Mucosa of descending colon (tissue), 3 donors: ENCODE results near the gene SPIB. TPM values are rescaled to one million over a fixed set of nuclear protein-coding genes. Genes with fewer than 3 reads are reported as not detected.

Source experiments
- ATAC-seq: fragments of 200-7000 bp; cut with Tn5 transposase; one replicate; pipeline ENCODE4 v1.9.1; 2020; ENCODE audit warnings: mild to moderate bottlenecking, moderate library complexity
- DNase-seq, 3 donors: peaks; one replicate each; pipeline ENCODE4 v3.0.0-alpha.2; 2020
- H3K36me3 ChIP-seq: fragments of 200-600 bp; one replicate; pipeline ENCODE4 v1.8.0; 2021; ENCODE audit warnings: low read depth, mild to moderate bottlenecking
- H3K4me1 ChIP-seq: fragments of 200-600 bp; one replicate; pipeline ENCODE4 v1.8.0; 2021; ENCODE audit warnings: low read depth, mild to moderate bottlenecking
- H3K4me3 ChIP-seq: fragments of 200-600 bp; one replicate; pipeline ENCODE4 v1.8.0; 2021; ENCODE audit warnings: mild to moderate bottlenecking
- H3K9me3 ChIP-seq: fragments of 200-600 bp; one replicate; pipeline ENCODE4 v1.8.0; 2021; ENCODE audit warnings: mild to moderate bottlenecking
- intact Hi-C, 2 donors: fragments of 100-400 bp; cut with DNase I in 1 of 2; cut with micrococcal nuclease in 1 of 2; formaldehyde crosslinking; loops; one replicate each; pipeline versions ENCODE4 v1.11.0 to v1.11.1; 2022; cut with DNase I, micrococcal nuclease
- total RNA-seq, 3 donors: library from RNA; stranded (reverse); fragmentation: NEBNext Ultra II Directional in 2 of 3; extraction: Animal tissue kit (Norgen Biotek cat#: 25700) in 2 of 3; gene quantifications; one replicate each; pipeline versions ENCODE4 v1.2.1 to v1.2.4, GENCODE V29; 2021 to 2023
- TF ChIP-seq, protein P1 (sequence below): fragments of 200-600 bp; IDR thresholded peaks from one replicate; pipeline ENCODE4 v1.8.0; 2022; ENCODE audit warnings: antibody characterized with exemption, mild to moderate bottlenecking
- donor health status: DM: no; HTN: no; CAD: no; lungs with moderate emphysema.
- donor health status: DM: no; HTN: no; CAD: no.
- donor health status: DM: no; HTN: yes; CAD: no.

The SPIB gene
- total RNA-seq, 3 donors from 2014 or later: 21.5 to 83.1 (median 61.6) TPM

DNA sequence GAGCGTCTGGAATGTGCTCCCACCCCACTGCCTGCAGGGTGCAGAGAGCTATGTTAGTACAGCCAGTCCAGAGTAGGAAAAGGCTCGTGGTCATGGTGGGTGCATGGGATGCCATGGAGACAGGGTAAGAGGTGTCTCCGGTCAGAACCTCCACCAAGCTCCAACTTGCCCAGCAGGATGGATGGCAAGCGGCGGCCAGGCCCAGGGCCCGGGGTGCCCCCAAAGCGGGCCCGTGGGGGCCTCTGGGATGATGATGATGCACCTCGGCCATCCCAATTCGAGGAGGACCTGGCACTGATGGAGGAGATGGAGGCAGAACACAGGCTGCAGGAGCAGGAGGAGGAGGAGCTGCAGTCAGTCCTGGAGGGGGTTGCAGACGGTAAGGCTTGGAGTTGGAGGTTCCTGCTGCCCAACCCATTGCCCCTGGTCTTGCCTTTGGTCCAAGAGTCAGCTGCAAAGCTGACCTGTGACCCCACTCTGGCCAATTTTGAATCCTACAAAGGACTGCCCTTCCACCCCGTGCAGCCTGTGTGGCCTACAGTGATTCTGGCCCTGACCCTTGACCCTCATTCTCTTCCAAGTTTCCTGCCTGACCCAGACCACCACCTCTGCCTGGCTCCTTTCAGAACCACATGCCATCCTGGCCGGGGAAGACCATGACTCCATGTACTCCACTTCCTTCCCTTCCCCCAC is 19.9 kb upstream of the SPIB start:
- ATAC-seq: no peak
- H3K4me1 ChIP-seq: no peaks in the 10 kb centered on the region
- H3K4me3 ChIP-seq: no peak overlapping the region
- no peak for DNase-seq
- TF ChIP-seq, protein P1, sequence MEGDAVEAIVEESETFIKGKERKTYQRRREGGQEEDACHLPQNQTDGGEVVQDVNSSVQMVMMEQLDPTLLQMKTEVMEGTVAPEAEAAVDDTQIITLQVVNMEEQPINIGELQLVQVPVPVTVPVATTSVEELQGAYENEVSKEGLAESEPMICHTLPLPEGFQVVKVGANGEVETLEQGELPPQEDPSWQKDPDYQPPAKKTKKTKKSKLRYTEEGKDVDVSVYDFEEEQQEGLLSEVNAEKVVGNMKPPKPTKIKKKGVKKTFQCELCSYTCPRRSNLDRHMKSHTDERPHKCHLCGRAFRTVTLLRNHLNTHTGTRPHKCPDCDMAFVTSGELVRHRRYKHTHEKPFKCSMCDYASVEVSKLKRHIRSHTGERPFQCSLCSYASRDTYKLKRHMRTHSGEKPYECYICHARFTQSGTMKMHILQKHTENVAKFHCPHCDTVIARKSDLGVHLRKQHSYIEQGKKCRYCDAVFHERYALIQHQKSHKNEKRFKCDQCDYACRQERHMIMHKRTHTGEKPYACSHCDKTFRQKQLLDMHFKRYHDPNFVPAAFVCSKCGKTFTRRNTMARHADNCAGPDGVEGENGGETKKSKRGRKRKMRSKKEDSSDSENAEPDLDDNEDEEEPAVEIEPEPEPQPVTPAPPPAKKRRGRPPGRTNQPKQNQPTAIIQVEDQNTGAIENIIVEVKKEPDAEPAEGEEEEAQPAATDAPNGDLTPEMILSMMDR: no peak
- H3K36me3 ChIP-seq: no peaks in the 10 kb centered on the region
- H3K9me3 ChIP-seq: no peaks in the 10 kb centered on the region
- intact Hi-C loops: no loop called here

DNA sequence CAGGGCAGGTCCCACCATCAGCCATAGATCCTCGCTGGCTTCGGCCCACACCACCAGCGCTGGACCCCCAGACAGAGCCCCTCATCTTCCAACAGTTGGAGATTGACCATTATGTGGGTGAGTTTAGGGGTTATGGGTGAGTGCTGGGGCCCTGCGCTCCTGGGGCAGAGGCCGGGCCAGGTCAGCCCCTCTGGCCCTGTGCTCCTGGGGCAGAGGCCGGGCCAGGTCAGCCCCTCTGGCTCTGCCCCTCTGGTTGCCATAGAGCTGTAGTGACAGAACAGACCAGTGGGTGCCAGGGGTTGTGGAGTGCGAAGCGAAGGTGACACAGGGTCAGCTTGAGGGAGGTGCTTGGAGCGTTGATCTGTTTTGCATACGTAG is 19.4 kb upstream of the SPIB start:
- H3K9me3 ChIP-seq: no peaks in the 10 kb centered on the region
- no peaks in the 10 kb centered on the region for H3K4me1 ChIP-seq
- DNase-seq: peak in 1 of 3 donors; percentile 16
- intact Hi-C loops: no loop called here
- ATAC-seq: no peak
- H3K36me3 ChIP-seq: no peaks in the 10 kb centered on the region
- TF ChIP-seq, protein P1: no peak
- H3K4me3 ChIP-seq: no peak overlapping the region

DNA sequence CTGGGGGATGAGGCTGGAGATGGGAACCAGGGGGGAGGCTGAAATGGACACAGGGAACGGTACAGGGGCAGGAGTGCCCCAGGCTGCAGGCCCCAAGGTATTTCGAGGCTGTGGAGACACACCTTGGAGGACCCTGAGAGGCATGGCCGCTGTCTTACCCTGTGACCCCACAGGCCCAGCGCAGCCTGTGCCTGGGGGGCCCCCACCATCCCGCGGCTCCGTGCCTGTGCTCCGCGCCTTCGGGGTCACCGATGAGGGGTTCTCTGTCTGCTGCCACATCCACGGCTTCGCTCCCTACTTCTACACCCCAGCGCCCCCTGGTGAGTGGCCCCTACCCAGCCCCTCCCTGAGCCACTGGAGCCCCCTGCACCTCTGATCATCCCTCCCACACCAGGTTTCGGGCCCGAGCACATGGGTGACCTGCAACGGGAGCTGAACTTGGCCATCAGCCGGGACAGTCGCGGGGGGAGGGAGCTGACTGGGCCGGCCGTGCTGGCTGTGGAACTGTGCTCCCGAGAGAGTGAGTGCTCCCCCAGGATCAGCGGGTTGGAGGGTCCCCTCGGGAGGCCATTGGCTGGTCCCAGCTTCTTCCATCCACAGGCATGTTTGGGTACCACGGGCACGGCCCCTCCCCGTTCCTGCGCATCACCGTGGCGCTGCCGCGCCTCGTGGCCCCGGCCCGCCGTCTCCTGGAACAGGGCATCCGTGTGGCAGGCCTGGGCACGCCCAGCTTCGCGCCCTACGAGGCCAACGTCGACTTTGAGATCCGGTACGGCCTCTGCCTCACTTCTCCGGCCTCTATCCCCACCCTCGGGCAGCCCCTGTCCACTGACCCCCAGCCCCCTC is 16.9 kb upstream of the SPIB start:
- TF ChIP-seq, protein P1: no peak
- no peaks in the 10 kb centered on the region for H3K9me3 ChIP-seq
- intact Hi-C loops: no loop called here
- H3K4me3 ChIP-seq: no peak overlapping the region
- no peak for ATAC-seq
- DNase-seq: no peak
- H3K36me3 ChIP-seq: no peaks in the 10 kb centered on the region
- no peaks in the 10 kb centered on the region for H3K4me1 ChIP-seq

DNA sequence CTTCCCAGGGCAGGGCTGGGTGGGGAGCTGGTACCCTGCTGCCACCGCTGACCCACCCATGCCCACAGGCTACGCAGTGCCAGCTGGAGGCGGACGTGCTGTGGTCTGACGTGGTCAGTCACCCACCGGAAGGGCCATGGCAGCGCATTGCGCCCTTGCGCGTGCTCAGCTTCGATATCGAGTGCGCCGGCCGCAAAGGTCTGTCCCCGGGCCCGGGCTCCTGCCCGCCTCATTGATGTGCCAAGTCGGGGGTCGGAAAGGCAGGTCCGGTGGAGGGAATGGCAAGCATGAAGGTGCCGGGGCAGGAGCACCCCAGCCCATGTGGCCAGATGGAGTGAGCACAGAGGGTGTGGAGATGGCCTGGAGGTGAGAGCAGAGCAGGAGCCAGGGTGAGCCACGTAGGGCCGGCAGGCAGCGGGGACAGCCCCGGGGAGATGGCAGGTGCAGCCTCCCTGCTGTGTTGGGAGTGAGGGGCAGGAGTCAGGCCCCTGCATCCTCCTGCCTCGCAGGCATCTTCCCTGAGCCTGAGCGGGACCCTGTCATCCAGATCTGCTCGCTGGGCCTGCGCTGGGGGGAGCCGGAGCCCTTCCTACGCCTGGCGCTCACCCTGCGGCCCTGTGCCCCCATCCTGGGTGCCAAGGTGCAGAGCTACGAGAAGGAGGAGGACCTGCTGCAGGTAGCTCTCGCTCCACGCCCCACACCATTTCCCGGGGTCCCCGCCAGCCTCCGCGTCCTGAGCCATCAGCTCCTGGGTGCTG is 16.0 kb upstream of the SPIB start:
- DNase-seq: no peak
- Histone ChIP-seq H3K36me3 (no peaks in the 10 kb centered on the region), H3K4me1 (no peaks in the 10 kb centered on the region), H3K4me3 (no peak overlapping the region), H3K9me3 (no peaks in the 10 kb centered on the region)
- TF ChIP-seq, protein P1: no peak
- intact Hi-C loops: no loop called here
- no peak for ATAC-seq

DNA sequence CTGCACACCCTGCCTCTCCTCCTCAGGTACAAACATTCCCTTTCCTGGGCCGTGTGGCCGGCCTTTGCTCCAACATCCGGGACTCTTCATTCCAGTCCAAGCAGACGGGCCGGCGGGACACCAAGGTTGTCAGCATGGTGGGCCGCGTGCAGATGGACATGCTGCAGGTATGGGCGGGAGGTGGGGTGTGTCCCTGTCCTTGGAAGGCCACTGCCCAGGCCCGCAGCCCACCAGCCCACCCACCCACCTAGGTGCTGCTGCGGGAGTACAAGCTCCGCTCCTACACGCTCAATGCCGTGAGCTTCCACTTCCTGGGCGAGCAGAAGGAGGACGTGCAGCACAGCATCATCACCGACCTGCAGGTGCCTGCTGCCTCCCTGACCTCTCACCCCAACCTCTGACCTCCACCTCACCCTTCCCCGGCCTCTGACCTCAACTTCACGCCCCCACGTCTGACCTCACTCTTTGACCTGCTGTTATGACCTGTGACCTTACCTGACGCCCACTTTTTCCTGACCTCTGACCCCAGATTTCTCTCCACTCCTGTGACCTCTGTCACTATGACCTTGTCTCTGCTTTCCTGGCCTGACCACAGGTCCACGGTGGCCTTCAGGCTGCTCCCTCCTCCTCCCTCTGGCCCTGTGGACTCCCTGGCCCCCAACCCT is 12.4 kb upstream of the SPIB start:
- H3K4me3 ChIP-seq: no peak overlapping the region
- intact Hi-C loops: no loop called here
- no peaks in the 10 kb centered on the region for H3K36me3 ChIP-seq
- DNase-seq: no peak
- TF ChIP-seq, protein P1: no peak
- peaks cover 9% of the 10 kb centered on the region for H3K4me1 ChIP-seq
- no peaks in the 10 kb centered on the region for H3K9me3 ChIP-seq
- no peak for ATAC-seq
